ENCODE data around the gene STAT3.

DNA sequence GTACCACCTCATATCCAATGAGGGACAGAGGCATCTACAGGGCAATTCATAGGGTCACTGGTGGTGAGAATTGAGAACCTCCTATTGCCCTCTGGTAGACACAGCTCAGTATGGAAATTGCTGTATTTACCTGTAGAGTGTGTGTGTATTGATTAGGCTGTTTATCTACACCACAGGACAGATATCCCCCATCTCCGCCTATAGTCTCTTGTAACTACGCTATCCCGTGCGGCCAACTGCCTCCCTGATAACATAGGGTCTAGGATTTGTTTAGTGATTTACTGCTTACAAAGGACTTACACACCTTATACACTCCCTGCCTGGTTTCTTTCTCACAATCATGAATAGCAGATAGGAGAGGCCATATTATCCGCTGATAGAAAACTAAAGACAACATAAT lies 1.7 kb upstream of the STAT3 start:
- TF ChIP-seq TARDBP (IDR thresholded peaks at IDR 0.05) = no peak
- TF ChIP-seq ELF4 (IDR thresholded peaks at IDR 0.05) = no peak
- no peak for TF ChIP-seq FOXM1 (IDR thresholded peaks at IDR 0.05; ENCODE audit: borderline replicate concordance)
- no peak for TF ChIP-seq PKNOX1 (IDR thresholded peaks at IDR 0.05)
- TF ChIP-seq BHLHE40 (IDR thresholded peaks at IDR 0.05; ENCODE audit: borderline replicate concordance) = no peak
- no peak for TF ChIP-seq FOXK2 (IDR thresholded peaks at IDR 0.05)
- TF ChIP-seq SP1 (IDR thresholded peaks at IDR 0.05) = no peak
- no peak for TF ChIP-seq CTBP1 (IDR thresholded peaks at IDR 0.05; ENCODE audit: borderline replicate concordance)
- no peak for TF ChIP-seq SUZ12 (IDR thresholded peaks at IDR 0.05)
- TF ChIP-seq HDGF (IDR thresholded peaks at IDR 0.05; ENCODE audit: borderline replicate concordance) = no peak

All from HEK293T (cell line).